DMS153 treated with DMSO at 0.1 percent for 48 hours (cell line): ENCODE data around the gene GRIFIN.
"Not testable (repeated sequence)": the region's sequence is repeated elsewhere in the genome, so short reads cannot be mapped to it uniquely, and the experiment has no call there.

Experiments
- DNase-seq: peaks from one replicate; lab custom pipeline; 2025; ENCODE audit not compliant: unreplicated experiment; lab: John Stamatoyannopoulos, UW

Gene GRIFIN

GRCh38 chr7:2479276-2480069 is 3.3 kb upstream of the GRIFIN start:
- no peak for DNase-seq

DNA sequence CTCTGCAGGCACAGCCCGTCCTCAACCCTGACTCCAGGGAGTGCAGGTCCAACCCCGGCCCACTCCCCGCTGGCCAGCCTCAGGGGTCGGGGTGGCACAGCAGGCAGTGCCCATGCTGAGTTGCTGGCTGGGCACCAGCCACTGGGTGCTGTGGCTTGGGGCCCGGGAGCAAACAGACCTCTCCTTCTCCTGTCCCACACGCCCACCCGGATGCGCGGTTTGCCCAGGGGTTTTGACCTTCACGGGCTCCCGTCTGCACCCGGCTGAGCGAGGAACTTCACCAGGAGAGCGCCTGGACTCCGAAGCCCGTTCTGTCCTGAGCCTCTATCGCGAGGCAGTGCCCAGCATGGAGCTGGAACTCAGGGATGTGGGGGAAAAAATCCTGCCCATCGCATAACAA is 2.6 kb upstream of the GRIFIN start:
- DNase-seq, result peak; percentile 16

DNA sequence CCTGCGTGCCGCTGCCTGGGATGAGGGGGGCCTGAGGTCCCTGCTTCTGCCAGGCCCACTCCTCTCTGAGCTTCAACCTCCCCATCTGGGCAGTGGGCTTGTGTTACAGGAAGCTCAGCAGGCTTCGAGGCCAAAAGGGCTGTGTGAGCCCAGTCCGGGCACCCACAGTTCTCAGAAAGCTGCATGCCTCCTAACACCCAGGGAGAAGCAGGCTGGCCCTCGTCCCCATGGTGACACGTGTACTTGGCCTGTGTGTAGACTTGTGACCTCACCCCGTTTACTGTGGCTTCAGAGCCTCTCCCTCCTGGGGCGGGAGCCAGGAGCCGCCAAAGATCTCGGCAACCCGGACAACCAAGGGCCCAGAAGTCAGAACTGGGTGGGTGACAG is 2.2 kb upstream of the GRIFIN start:
- peak; percentile 69 for DNase-seq

- DNase-seq, result peak; percentile 69
Observed at GRCh38 chr7:2477447-2478398, 1.5 kb upstream of the GRIFIN start.

DNA sequence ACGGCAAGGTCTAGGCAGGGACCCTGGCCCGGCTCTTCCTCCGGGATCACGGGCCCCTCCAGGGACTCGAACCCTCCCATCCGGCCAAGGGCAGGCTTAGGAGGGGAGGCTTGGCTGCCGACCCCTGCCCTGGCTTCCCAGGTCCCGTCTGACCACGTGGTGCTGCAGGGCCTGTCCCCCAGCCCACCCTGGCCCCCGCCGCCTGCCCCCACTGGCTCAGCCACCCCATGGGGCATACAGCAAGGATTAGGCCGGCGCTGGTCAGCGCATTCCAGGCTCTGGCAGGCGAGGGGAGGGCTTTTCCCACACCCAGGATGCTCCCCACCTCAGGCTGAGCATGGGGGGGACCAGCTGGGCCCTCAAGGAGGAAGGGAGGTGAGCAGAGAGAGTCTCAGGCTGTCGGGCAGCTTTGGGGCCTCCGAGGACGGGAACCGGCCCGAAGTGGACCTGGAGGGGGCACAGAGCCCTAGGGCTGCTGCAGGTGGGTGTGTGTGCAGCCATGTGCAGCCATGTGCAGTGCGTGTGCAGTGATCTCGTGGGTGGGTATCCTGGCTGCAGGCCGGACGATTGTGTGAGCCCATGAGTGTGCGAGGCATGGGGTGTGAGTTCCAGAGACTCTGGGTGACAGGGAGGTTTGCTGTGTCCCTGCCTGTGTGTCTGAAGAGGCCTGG is 713 bp upstream of the GRIFIN start:
- no peak for DNase-seq

DNA sequence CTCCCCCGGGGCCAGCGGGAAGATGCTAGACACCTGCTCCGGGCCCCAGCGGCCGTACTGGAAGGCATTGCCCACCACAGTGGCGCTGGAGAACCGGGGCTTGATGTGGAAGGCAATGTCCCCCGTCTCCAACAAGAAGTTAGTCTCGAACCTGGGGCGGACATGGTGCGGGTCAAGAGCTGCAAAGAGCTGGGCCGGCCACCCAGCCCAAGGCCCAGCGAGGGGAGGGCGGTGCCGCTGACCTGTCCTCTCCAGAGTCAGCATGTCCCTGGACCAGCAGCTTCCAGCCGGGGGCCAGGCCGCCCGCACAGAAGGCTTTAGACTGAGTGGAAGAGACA is 551 bp downstream of the GRIFIN start:
- DNase-seq, result no peak

DNA sequence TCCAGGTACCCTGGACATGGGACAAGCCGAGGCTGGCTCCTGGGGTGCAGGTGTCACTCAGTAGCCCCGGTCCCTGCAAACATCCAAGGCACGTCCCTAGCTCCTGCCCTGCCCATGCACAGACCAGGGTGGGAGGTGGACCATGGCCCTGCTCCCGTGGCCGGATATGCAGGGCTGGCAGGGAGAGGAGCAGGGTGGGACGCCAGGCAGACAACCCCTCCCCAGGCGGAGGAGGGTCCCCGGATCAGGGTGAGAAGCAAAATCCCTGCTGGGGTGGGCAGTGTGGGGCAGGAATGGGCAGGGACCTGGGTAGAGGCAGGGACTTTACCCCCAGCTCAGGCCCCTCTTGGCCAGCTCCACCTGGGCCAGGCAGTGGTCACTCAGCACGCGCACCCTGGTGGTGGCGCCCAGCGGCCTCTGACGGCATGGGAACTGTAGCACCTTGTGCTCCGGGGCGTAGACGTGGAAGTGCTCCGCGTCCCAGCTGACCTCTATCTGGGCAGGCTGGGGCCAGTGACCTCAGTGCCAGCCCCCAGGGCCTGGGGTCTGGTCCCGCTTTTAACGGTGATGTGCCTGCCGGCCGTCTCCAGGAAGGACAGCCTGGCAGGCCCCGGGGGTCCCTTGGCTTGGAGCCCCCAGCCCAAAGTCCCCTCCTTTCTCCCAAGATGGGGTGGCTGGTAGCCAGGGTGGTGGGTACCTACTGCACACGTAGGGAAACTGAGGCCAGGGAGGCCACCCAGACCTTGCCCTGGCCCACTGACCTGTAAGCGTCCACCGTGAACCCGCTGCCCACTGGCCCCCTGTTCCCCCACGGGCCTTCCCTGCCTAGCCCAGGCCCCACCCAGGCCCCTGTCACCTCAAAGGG is 1.2 kb downstream of the GRIFIN start:
- no peak for DNase-seq

DNA sequence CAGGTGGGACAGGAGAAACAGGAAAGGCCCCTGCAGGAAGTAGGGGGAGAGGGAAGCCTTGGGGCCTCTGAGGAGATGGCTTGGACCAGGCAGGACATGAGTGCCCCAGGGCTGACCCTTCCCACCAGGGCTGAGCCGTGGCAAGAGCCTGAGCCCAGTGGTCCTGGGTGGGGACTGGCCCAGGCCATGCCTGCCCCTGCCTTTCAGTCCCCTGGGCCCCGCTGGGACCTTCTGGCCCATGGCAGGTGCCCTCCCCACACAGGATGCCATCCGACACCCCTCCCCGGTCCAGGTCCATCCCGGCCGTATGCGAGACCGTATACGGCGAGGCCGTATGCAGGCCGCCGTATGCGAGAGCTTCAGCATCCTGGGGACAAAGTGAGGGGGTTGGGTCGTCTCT is 2.0 kb downstream of the GRIFIN start:
- DNase-seq, result no peak

DNA sequence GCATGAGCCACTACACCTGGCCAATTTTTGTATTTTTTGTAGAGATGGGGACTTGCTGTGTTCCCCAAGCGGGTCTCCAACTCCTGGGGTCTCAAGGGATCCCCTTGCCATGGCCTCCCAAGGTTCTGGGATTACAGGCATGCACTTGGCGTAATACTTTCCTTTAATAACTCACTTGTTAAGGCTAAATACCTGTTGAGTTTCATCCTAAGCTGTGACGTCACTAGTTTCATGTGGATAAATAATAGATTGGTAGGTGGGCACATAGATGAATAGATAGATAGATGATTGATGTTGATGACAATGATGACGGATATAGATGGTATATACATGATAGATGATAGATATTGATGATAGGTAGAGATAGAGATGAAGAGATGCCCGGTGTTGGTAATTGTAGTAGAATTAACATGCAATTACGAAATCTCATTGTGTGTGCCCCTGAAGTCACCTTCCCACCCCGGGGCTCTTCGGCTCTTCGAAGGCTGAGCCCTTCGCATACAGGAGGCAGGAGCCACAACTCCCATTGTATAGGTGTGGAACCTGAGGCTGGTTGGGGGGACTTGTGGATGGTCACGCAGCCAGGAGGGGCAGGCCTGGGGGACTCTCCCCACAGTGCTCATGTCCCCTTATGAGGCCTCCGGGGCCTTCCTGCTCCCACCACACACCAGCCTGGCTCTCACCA is 2.6 kb downstream of the GRIFIN start:
- DNase-seq, result no peak

- no peak for DNase-seq
Observed at GRCh38 chr7:2472739-2473138, 3.5 kb downstream of the GRIFIN start.

GRCh38 chr7:2471396-2471795 is 4.8 kb downstream of the GRIFIN start:
- peak; percentile 94 for DNase-seq

- DNase-seq, result no peak
Observed at GRCh38 chr7:2471022-2471329, 5.2 kb downstream of the GRIFIN start.

GRCh38 chr7:2470204-2471021 is 5.8 kb downstream of the GRIFIN start:
- DNase-seq, result no peak

DNA sequence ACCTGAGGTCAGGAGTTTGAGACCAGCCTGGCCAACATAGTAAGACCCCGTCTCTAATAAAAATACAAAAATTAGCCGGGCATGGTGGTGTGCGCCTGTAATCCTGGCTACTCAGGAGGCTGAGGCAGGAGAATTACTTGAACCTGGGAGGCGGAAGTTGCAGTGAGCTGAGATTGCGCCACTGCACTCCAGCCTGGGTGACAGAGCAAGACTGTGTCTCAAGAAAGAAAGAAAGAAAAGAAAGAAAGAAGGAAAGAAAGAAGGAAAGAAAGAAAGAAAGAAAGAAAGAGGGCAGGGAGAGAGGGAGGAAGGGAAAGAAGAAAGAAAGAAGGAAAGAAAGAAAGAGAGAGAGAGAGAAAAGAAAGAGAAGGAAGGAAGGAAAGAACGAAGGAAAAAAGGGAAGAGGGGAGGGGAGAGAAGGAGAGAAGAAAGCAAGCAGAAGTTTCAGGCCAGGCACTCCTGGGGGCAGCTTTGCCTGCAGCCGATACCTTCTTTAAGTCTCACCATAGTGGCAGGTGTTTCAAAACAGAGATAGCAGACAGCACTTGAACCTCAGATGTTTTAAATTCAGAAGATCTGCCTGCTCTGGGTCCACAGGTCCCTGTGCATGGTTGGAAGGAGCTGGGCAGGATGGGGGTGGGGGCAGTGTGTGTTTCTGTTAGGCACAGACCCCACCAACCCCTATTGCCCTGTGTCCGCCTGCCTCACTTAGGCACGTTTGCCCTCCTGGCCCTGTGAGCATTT is 6.6 kb downstream of the GRIFIN start:
- DNase-seq, result not testable (repeated sequence)

DNA sequence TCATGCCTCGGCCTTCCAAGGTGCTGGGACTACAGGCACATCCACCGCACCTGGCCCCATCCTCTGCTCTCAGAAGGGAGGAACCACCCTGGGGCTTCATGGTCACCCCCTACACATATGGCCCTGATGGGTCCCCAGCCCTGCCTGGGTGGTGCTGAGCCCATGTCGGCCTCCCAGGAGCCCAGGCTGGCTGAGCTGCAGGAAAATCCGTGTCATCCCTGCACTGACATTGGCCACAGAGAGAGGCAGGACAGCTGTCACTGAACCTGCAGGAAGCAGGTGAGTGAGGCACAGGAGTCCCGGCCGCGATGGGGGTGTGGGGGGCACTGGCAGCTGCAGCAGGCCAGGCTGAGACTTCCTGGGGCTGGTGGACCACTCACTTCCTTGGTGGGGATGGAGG is 8.0 kb downstream of the GRIFIN start:
- DNase-seq, result no peak

- DNase-seq, result no peak
Observed at GRCh38 chr7:2466675-2467074, 9.5 kb downstream of the GRIFIN start.

- no peak for DNase-seq
Observed at GRCh38 chr7:2465928-2466327, 10.3 kb downstream of the GRIFIN start.

DNA sequence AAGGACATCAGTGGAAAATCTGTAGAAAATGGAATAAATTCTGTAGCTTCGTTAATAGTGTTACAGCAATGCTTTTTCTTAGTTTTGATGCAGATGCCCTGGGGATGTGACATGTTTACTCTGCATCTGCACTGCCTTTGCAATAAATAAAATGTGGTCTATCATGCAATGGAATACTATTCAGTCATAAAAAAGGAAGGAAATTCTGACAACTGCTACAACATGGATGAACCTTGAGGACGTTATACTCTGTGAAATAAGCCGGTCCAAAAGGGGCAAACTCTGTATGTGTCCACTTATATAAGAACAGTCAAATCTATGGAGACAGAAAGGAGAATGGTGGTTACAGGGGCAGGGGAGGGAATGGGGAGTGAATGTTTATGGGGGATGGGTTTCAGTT is 13.5 kb downstream of the GRIFIN start:
- no peak for DNase-seq
